Measurements from ENCODE around the gene KCNC4.

KCNC4 gene

DNA sequence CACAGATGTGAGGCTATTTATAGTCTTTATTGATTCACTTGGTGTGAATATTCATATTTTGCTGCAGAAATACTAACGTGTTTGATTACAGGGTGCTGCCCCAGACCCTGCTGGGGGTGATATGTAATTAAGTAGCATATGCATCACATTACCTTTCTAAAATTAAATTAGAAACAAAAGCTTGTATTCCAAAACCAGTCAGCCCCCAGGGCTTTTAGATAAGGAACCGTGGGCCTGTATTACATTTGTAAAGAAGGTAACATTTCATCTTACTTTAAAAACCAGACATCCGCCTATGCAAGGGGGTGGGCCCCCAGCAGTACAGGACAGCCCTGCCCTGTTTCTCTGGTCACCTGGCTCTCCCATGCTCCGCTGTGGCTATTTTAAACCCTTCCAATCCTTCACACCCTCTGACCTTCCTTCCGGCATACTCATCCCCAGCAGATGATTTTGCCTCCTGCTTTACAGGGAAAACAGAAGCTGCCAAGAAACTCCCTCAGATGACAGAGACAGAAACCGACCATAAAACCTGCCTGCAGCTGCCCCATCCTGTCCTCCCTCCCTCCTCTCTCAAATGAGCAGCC is 22.0 kb upstream of the KCNC4 start:
- no peak for DNase-seq (ENCODE audit: low read depth in 2 of 2)

DNA sequence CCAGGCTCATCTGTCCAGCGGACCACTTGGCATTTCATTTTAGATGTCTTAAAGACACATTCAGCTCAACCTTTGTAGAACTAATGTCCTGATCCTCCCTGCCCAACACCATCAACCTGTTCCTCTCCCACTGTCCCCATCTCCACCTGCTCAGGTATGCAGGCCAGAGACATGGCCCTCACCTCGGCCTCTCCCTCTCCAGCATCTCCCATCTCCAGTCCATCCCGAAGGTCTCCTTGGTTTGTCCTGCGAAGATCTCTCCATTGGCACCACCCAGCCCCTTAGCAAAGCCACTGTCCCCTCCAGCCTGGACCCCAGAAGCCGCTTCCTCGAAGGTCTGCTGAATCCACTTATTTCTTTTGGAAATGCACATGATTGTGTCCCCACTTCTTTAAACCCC is 20.9 kb upstream of the KCNC4 start:
- DNase-seq (ENCODE audit: low read depth in 2 of 2): no peak

DNA sequence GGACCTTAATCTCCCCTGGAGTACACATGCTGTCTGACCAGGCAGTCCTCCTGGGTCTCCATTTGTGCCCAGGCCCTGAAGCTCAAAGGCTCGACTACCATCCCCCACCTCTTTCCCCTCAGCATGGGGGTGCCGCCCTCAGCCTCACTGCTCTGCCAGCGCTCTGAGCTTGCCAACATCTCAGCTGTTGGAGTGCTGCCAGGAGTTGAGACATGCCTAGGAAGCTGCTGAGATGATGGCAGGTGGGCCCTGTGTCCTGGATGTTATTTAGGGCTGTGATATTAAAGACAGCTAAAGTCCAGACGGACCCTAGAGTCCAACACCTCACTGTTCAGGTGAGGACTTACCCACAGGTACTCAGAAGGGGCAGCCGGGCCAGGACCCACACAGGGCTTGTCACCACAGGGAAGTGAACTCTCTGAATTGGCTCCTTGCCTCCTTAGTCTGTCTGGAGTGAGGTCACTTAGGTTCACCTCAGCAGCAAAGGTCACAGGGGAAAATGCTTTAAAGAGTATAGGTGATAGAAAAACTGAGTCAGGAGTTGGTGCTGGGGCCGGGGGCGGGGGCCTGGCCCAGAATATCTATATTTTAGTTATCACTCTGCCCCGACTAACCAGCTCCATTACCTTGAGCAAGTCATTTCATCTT is 19.7 kb upstream of the KCNC4 start:
- DNase-seq (ENCODE audit: low read depth in 2 of 2): no peak

DNA sequence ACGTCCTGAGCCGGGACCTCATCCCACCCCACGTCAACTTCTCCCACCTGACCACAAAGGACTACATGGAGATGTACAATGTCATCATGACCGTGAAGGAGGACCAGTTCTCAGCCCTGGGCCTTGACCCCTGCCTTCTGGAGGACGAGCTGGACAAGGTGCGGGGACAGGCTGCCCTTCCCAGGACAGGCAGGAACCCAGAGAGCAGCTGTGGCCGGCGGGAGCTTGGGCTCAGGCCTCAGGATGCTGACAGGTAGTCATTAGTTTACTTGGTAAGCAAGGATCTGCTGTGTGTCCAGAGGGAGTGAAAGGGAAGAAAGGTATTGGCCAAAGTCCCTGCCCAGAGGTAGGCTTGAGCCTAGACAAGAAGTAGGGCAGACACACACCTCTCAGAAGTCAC is 17.6 kb upstream of the KCNC4 start:
- no peak for DNase-seq (ENCODE audit: low read depth in 2 of 2)

DNA sequence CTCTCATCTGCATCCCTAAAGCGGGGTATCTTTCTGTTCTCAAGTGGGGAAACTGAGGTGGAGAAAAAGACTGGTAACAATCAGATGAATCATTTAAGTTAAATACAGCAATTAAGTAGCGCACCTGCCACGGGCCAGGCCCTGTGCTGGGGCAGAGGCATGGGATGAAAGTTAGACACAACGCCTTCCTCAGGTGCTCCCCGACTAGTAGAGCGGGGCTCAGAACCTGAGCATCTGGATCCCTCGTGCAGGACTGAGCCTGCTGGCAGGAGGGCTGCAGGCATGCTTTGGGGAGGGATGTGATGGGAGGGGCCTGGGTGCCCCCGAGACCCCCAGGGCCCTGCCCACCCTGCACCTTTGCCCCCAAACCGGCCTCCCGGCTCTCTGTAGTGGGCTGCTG is 14.9 kb upstream of the KCNC4 start:
- DNase-seq (ENCODE audit: low read depth in 2 of 2): no peak

DNA sequence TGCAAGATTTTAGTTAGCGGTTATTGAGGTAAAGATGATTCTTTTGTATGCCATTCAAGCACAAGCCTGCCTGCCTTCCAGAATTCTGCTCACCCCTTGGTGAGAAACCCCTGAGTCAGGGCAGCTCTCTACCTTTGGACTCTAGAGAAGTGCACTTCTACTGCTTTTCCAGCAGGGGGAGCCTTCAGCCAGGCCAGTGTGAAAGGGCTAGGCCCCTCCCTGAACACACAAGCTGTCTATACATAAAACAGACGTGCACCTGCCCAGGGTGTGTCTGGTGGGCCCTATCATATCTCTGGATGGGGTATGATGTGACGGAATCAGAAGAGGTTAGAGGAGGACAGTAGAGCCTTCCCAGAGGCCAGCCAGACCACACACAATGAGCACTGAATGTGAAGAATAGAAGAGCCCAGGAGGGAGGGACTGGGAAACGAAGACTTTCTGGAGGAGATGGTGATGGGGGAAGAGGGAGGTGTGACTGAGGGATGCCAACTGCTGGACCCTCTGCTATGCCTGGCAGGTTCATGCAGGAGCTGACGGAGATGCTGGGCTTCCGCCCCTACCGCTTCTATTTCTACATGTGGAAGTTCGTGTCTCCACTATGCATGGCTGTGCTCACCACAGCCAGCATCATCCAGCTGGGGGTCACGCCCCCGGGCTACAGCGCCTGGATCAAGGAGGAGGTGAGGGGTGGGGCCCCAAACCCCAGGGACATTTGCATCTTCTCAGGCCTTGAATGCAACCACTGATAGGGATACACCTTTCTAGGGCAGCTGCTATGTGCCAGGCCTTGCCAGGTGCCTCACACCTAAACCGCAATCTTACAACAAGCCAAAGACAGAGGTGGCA is 13.0 kb upstream of the KCNC4 start:
- peak; percentile 25 to 39 for DNase-seq (ENCODE audit: low read depth in 2 of 2)

DNA sequence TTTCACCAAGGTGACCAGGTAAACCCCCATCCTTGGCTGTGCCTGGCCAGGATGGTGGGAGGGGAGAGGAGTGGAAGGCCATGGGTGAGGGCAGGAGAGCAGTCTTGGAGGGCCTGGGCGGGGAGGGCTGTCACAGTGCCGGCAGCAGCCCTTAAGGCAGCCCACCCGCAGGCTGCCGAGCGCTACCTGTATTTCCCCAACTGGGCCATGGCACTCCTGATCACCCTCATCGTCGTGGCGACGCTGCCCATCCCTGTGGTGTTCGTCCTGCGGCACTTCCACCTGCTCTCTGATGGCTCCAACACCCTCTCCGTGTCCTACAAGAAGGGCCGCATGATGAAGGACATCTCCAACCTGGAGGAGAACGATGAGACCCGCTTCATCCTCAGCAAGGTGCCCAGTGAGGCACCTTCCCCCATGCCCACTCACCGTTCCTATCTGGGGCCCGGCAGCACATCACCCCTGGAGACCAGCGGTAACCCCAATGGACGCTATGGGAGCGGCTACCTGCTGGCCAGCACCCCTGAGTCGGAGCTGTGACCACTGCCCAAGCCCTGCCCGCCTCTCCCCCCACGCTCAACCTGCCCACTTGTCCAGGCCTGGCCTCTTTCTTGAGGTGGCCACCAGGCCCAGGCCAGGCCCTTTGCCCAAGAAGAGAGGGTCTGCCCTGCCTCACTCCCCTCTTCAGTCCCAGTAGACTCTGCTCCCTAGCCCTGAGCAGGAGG is 12.0 kb upstream of the KCNC4 start:
- DNase-seq (ENCODE audit: low read depth in 2 of 2): no peak

DNA sequence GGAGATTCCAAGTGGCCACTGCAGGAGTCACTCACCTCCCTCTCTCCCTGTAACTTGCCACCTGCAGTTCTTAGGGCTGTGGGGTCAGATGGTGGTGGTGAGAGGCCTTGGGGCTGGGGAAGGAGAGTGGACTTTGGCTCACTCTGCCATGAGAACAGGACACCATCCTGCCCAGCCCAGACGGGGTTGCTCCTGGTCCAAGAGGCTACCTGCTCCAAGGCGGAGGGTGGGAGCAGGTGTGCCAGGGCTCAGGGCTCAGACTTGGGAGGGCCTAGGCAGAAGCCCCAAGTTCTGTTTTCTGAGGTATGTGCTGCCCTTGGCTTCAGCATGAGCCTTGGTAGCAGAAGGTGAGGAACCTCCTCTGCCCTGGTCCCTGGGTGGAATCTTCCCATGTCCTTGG is 11.4 kb upstream of the KCNC4 start:
- DNase-seq (ENCODE audit: low read depth in 2 of 2): no peak

DNA sequence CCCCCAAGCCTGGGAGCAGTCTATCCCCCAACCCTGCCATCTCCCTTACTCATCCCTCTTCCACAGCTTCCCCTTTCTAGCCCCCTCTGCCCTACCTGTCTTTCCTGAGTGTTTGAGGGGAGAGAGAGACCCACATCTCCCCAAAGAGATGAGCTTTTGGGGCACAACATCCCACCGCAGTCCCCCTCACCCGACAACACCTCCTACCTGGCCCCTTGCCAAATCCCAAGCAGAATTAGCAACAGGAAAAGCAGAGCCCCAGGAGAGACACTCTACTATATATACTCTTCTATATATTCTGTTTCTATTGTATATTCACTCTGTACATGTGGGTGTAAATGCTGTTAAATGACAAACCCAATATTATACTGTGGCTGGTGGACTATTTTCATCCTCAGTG is 9.9 kb upstream of the KCNC4 start:
- no peak for DNase-seq (ENCODE audit: low read depth in 2 of 2)

DNA sequence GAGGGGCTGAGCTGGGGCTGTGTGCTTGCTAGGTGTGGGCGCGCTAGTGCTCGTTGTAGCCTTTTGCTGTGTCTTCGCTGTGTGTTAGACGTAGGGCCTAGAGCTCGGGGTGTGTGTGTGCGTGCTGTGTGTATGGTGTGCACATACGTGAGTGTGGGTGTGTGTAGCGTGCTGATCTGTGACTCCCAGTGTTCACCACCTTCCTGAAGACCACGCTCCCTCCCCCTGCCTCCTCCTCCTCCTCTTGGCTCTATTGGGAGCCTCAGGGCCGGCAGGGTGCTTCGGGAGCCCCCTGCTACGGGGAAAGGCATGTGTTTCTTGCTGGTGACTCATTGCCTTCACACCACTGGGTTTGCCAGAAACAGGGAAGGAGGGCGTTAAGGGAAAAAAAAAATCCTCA is 9.4 kb upstream of the KCNC4 start:
- no peak for DNase-seq (ENCODE audit: low read depth in 2 of 2)

DNA sequence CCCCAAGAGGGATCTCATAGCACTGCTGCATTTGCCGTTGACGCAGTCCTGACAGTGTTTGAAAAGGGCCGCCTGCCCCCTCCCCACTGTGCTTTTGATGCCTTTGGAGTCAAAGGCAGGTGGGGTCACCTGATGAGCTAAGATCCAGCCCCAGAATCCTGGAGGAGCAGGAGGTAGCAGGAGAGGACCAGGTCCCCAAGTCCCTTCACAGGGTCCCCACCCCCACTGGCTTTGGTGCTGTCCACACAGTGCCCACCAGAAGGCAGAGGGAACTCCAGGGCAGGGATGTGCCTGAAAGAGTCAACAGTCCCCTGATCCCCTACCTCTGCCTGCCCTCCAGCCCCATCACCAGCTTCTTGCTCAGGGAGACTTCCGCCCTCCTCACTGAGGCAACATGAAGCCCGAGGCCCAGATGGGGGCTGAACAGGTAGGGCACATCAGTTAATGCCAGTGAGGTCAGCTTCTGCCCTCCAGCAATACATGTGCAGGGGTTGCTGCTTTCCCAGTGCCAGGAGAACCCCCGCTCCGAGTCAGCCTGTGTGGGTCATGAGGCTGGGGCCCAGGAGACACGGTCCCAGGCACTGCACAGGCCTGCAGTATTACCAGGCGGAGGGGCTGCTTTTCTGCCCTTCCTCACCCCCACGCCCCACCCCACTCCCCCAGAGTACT is 8.8 kb upstream of the KCNC4 start:
- no peak for DNase-seq (ENCODE audit: low read depth in 2 of 2)

DNA sequence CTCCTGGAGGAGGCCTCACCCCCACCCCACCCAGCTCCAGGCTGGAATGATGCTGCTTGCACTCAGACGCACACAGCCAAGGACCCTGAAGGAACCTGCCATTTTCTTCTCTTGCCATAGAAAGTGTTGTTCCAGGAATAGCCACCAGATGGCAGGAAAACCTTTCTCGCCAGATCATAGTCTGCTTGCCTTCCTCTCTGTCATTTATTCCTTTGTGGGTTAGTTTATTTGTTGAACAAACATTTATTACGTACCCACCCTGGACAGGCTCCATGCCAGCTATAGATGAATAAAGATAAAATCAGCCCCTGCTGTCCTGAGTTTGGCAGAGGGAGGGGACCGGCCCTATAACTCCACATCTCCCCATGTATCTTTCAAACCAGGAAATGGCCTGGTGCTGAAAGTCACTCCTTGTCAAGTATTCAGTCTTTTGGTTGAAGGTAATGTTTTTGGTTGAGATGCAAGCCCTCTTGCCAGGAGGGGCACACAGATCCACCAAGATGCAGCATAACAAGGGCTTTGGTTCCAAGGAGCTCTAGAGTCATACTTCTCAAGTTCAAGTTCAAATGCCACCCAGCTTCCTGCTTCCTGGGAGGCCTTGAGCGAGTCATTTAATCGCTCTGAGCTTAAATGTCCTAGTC is 7.0 kb upstream of the KCNC4 start:
- DNase-seq (ENCODE audit: low read depth in 2 of 2): peak; percentile 14 to 40

DNA sequence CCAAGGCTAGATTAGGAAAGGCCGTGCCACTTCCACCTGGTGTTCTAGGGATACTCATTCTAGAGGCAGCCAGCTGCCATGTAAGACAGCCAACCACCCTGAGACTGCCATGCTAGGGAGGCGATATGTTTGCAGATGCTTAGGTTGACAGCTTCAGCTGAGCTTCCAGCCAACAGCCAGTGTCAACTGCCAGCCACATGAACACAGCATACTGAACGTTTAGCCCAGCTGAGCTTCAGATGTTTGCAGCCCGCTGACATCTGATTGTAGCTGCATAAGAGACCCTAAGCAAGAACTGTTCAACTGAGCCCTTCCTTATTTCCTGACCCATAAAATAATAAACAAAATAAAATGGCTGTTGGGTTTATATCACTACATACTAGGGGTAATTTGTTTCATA is 5.0 kb upstream of the KCNC4 start:
- DNase-seq (ENCODE audit: low read depth in 2 of 2): no peak

DNA sequence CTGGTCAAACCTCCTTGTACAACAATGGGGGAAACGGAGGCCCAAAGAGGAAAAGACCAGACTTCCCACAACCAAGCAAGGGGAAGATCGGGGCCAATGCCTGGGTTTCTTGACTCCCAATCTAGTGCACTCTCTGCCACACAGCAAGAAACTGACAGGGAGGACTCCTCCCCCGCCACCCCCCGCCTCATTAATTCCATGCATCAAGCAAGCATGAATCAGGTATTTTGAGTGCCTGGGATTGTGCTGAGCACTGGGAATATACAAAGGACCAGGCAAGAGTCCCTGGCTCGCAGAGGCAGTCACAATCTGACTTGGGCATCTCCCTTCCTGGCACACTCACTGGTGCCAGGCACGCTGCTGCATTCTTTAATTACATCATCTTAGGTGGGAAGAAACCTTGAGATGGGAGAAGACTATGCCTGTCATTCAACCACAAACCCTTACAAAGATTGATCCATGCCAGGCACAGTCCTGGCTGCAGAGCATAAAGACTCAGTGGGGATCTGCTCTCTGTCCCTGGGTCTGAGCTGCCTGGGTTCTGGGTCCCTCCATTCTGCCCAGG is 4.4 kb upstream of the KCNC4 start:
- no peak for DNase-seq (ENCODE audit: low read depth in 2 of 2)

DNA sequence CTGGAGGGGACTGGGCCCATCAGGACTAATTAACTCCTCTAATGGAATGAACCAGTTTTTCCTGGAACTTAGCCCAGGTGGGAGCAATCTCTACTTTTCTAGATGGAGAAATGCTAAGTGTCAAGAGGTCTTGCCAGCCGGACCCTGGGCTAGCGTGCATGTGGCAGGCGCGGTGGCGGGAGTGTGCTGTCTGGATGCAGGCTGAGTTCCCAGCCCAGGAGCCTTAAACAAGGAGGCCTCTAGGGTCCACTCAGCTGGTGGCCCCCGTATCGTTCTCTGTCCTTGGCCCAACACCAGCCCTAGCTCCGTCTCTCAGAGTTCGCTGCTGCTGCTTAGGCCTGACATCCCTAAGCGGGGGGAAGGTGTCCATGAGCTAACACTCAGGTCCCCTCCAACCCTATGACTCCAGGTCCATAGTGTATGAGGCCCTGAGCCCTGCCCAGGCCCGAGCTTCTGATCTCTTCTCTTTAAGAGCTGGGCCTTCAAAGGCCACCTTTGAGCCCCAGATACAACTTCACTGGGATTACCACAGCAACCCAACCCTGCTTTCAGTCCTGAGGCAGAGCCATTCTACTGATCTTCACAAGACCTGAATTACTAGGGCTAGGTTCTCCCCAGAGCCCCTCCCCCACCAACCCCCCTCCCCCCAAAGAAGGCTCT is 3.7 kb upstream of the KCNC4 start:
- DNase-seq (ENCODE audit: low read depth in 2 of 2): no peak

DNA sequence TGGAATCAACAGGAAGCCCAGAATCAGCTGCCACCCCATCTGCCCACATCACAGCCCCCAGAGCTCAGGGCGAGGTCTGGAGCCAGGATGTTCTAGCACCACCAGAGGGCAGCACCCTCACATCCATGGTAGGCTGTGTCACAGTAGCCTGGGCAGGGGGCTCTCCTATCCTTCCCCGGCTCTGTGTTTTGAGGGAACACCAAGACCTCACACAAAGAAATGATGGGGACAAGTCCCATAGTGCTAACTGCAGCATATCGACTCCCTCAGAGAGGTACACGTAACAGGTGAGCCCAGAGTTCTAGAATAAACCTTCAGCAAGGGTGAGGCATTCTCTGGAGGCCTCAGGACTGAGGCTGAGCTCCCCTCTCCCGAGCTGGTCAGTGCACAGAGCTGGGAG is 2.3 kb upstream of the KCNC4 start:
- DNase-seq (ENCODE audit: low read depth in 2 of 2): peak; percentile 58 to 67

DNA sequence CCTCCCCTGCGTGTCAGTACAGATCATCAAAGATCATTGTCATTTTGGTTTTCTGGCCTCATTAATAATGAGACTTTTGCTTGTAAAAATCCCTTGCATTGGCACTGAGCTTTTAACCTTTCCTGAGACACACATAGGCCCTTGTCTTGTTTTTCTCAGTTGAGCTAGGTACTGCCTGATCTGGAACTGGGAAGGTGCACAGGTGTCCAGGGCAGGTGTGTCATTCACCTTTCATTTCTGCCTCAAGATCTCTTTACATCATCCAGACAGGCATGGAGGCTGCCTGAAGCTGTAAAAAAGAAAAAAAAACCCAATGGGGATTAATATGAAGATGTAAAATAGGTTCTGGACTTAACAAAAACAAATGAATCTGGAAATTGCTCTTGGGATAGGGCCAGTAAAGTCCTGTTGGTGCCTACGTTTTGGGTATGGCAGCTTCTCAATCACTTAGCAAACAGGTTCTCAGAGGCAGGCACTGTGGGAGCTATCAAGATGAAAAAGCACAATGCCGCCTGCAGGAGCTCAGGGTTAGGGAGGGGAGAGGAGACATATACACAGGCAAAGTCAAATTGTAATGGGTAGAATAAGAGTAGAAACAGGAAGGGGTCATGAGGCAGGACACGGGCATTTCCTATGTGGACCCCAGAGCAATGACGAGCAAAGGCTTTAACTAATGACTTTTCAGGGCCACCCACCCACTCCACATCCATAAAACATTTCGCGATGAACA is 1.0 kb upstream of the KCNC4 start:
- DNase-seq (ENCODE audit: low read depth in 2 of 2): no peak

DNA sequence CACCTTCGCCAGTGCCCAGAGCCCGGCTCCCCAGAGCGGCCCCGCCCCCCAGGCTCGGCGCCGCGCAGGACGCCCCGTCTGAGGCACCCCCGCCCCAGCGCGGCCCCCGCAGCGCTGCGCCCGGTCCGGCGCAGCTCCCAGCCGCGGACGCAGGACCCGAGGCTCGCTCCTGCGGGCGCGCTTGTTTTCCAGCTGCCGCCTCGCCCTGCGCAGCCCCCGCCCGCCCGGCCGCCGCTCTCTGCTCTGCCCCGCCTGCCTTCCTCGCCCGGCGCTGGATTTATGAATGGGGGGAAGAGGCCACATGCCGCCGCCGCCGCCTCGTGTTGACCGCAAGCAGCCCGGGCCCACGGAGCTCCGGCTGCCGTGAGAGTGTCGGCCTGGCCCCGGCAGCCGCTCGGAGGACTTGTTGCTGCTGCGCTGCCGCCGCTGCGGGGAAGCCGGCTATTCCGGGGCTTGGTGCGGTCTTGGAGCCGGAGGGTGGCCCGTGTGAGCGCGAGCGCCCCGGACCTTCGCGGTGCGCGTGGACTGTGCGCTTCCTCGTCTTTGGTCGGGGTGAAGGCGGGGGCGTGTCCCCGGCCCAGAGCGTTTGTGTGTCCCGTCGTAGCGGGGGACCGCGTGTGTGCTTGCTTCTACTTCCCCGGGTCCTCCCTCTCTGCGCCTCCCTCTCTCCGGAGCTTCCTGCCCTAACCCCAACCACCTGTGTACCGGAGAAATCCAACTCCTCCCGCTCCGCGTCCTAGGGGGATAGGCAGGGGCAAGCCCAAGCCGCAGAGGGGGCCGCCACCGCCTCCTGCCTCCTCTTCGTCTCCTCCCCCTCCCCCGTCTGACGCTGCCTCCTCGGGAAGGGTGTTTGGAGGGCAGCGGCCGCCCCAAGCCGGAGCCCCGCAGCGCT is 736 bp downstream of the KCNC4 start:
- DNase-seq (ENCODE audit: low read depth in 2 of 2): peak; percentile 24 to 43
